Glomerular visceral epithelial cell (primary cell): ENCODE data around the gene EPHA6.
A peak's percentile ranks its signal among the peaks of the same experiment; 100 is the strongest.
"Not testable (repeated sequence)": the region's sequence is repeated elsewhere in the genome, so short reads cannot be mapped to it uniquely, and the experiment has no call there.

Experiments used
- DNase-seq: peaks from one replicate; pipeline ENCODE4 v3.0.0-alpha.2; 2016; ENCODE audit errors: extremely low spot score

Gene EPHA6

GRCh38 chr3:97432914-97433313 is 618.5 kb downstream of the EPHA6 start:
- DNase-seq = no peak

GRCh38 chr3:97438131-97438530 is 623.7 kb downstream of the EPHA6 start:
- no peak for DNase-seq

- DNase-seq = no peak
Measured at GRCh38 chr3:97439373-97439772, 625.0 kb downstream of the EPHA6 start.

GRCh38 chr3:97464035-97464434 is 649.6 kb downstream of the EPHA6 start:
- DNase-seq = no peak

- DNase-seq = no peak
Measured at GRCh38 chr3:97470481-97470880, 656.1 kb downstream of the EPHA6 start.

- no peak for DNase-seq
Measured at GRCh38 chr3:97479740-97480139, 665.3 kb downstream of the EPHA6 start.

- not testable (repeated sequence) for DNase-seq
Measured at GRCh38 chr3:97480696-97481289, 666.4 kb downstream of the EPHA6 start.

- DNase-seq = no peak
Measured at GRCh38 chr3:97481416-97481815, 667.0 kb downstream of the EPHA6 start.

GRCh38 chr3:97485206-97485605 is 670.8 kb downstream of the EPHA6 start:
- DNase-seq = no peak

- no peak for DNase-seq
Measured at GRCh38 chr3:97487587-97487986, 673.2 kb downstream of the EPHA6 start.

GRCh38 chr3:97488741-97489140 is 674.3 kb downstream of the EPHA6 start:
- no peak for DNase-seq

GRCh38 chr3:97495896-97496295 is 681.5 kb downstream of the EPHA6 start:
- no peak for DNase-seq

GRCh38 chr3:97497138-97497537 is 682.7 kb downstream of the EPHA6 start:
- no peak for DNase-seq

- DNase-seq = no peak
Measured at GRCh38 chr3:97504463-97504862, 690.1 kb downstream of the EPHA6 start.

GRCh38 chr3:97510795-97511194 is 696.4 kb downstream of the EPHA6 start:
- no peak for DNase-seq

- no peak for DNase-seq
Measured at GRCh38 chr3:97515076-97515475, 700.7 kb downstream of the EPHA6 start.

GRCh38 chr3:97530691-97531090 is 716.3 kb downstream of the EPHA6 start:
- no peak for DNase-seq

- DNase-seq = not testable (repeated sequence)
Measured at GRCh38 chr3:97547573-97547972, 733.2 kb downstream of the EPHA6 start.

- no peak for DNase-seq
Measured at GRCh38 chr3:97550408-97550807, 736.0 kb downstream of the EPHA6 start.

GRCh38 chr3:97552186-97552585 is 737.8 kb downstream of the EPHA6 start:
- no peak for DNase-seq

- DNase-seq = no peak
Measured at GRCh38 chr3:97575742-97576141, 761.3 kb downstream of the EPHA6 start.

- DNase-seq = no peak
Measured at GRCh38 chr3:97576221-97576620, 761.8 kb downstream of the EPHA6 start.

GRCh38 chr3:97579365-97579764 is 765.0 kb downstream of the EPHA6 start:
- DNase-seq = peak; percentile 67

GRCh38 chr3:97610626-97611025 is 796.2 kb downstream of the EPHA6 start:
- no peak for DNase-seq
